Raji (cell line): Measurements from ENCODE around the gene ZNF830.

ENCODE experiments used
- POLR2A ChIP-seq: IDR thresholded peaks from 2 replicates; pipeline ENCODE4 v1.6.1; 2011; ENCODE audit warnings: low read depth, low read length, control low read depth; ENCODE audit not compliant: insufficient read depth

Gene ZNF830

GRCh38 chr17:34981538-34982241 is 20.4 kb downstream of the ZNF830 start:
- TF ChIP-seq POLR2A, result no peak

DNA sequence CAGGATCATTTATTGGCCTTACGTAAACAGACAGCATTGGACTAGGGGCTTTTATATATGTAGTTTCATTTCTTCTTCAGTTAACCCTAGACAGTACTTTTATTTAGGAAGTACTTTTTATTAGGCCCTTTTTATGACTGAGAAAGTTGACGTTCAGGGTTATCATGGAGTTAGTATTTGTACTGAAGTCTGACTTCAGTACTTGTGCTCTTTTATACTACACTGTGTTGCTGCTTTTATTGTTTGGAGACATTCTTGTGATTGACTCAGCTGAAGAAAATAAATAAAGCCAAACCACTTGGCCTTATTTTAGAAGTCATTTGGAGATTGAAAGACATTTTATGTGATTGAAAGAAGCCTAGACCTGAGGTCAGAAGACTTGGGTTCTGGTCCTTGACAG is 25.9 kb downstream of the ZNF830 start:
- no peak for TF ChIP-seq POLR2A

GRCh38 chr17:34988644-34989043 is 27.3 kb downstream of the ZNF830 start:
- no peak for TF ChIP-seq POLR2A

DNA sequence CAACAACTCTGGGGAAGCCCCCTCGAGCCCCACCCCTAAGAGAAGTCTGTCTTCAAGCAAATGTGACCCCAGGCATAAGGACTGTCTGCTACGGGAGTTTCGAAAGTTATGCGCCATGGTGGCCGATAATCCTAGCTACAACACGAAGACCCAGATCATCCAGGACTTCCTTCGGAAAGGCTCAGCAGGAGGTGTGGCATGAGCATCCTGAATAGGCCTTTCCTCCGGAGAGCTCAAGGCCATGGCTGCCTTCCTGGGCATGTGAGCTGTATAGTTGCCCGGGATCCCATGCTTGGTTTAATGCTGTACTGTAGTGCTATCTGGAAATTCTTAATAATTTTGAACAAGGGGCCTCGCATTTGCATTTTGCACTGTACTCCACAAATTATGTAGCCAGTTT is 28.1 kb downstream of the ZNF830 start:
- no peak for TF ChIP-seq POLR2A

GRCh38 chr17:34990921-34991365 is 29.6 kb downstream of the ZNF830 start:
- TF ChIP-seq POLR2A, result no peak

- TF ChIP-seq POLR2A, result no peak
Observed at GRCh38 chr17:34991606-34992005, 30.3 kb downstream of the ZNF830 start.

GRCh38 chr17:34993031-34993430 is 31.7 kb downstream of the ZNF830 start:
- TF ChIP-seq POLR2A, result no peak

- TF ChIP-seq POLR2A, result no peak
Observed at GRCh38 chr17:34996422-34997285, 35.3 kb downstream of the ZNF830 start.

- no peak for TF ChIP-seq POLR2A
Observed at GRCh38 chr17:34997355-34997862, 36.1 kb downstream of the ZNF830 start.

GRCh38 chr17:34998205-34998604 is 36.9 kb downstream of the ZNF830 start:
- no peak for TF ChIP-seq POLR2A

- TF ChIP-seq POLR2A, result no peak
Observed at GRCh38 chr17:34999456-34999855, 38.1 kb downstream of the ZNF830 start.

- no peak for TF ChIP-seq POLR2A
Observed at GRCh38 chr17:35001549-35001948, 40.2 kb downstream of the ZNF830 start.

- no peak for TF ChIP-seq POLR2A
Observed at GRCh38 chr17:35002876-35003551, 41.7 kb downstream of the ZNF830 start.

- no peak for TF ChIP-seq POLR2A
Observed at GRCh38 chr17:35003778-35004177, 42.4 kb downstream of the ZNF830 start.

DNA sequence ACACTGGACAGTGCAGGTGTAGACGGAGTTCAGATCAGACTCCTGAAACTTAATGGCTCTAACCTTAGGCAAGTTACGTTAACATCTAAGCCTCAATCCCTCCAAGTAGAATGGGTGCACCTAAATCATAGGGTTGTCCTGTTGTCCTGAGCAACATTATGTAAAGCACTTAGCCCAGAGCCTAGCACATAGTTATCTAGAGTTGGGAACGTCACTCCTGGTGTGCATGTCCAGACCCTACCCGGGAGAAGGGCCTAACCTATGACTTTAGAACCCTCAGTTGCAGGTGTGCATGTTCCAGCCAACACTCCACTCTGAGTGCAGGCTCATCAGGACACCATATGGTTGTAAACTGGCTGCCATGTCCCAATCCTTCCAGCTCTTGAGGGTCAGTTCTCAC is 45.0 kb downstream of the ZNF830 start:
- TF ChIP-seq POLR2A, result no peak
